GM12874 (cell line): ENCODE data around the gene TOR1A.

Experiments
- TF ChIP-seq, protein P1 (sequence below): IDR thresholded peaks from 2 replicates; pipeline ENCODE4 v1.5.1; 2011; ENCODE audit warnings: low read depth, mild to moderate bottlenecking, control low read depth, low read length, moderate library complexity; ENCODE audit not compliant: insufficient read depth

The TOR1A gene

DNA sequence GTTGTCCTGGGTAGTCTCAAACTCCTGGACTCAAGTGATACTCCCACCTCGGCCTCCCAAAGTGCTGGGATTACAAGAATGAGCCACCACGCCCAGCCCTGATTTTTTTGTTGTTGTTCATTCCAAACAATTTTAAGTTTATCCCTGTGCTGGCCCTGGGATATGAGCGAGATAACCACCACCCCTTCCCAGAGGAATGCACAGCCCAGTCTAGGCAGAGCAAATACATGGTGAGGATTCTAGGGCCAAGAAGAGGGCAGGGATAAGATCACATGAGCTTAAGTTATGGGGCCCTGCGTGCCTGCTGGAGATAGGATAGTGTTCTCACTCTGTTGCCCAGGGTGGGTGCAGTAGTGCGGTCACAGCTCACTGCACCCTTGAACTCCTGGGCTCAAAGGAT is 42.0 kb downstream of the TOR1A start:
- TF ChIP-seq, protein P1, sequence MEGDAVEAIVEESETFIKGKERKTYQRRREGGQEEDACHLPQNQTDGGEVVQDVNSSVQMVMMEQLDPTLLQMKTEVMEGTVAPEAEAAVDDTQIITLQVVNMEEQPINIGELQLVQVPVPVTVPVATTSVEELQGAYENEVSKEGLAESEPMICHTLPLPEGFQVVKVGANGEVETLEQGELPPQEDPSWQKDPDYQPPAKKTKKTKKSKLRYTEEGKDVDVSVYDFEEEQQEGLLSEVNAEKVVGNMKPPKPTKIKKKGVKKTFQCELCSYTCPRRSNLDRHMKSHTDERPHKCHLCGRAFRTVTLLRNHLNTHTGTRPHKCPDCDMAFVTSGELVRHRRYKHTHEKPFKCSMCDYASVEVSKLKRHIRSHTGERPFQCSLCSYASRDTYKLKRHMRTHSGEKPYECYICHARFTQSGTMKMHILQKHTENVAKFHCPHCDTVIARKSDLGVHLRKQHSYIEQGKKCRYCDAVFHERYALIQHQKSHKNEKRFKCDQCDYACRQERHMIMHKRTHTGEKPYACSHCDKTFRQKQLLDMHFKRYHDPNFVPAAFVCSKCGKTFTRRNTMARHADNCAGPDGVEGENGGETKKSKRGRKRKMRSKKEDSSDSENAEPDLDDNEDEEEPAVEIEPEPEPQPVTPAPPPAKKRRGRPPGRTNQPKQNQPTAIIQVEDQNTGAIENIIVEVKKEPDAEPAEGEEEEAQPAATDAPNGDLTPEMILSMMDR: no peak

DNA sequence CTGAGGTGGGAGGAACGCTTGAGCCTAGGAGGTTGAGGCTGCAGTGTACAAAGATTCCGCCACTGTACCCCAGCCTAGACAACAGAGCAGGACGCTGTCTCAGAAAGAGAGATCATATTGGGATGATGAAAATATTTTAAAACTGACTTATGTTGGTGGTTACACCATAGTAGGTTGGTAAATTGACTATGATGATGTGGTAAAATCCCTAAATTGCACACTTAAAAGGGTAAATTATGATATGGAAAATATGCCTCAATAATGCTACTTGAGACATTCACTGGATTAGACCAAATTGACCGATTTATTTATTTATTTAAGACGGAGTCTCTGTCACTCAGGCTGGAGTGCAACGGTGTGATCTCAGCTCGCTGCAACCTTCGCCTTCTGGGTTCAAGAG is 42.8 kb downstream of the TOR1A start:
- TF ChIP-seq, protein P1: no peak

DNA sequence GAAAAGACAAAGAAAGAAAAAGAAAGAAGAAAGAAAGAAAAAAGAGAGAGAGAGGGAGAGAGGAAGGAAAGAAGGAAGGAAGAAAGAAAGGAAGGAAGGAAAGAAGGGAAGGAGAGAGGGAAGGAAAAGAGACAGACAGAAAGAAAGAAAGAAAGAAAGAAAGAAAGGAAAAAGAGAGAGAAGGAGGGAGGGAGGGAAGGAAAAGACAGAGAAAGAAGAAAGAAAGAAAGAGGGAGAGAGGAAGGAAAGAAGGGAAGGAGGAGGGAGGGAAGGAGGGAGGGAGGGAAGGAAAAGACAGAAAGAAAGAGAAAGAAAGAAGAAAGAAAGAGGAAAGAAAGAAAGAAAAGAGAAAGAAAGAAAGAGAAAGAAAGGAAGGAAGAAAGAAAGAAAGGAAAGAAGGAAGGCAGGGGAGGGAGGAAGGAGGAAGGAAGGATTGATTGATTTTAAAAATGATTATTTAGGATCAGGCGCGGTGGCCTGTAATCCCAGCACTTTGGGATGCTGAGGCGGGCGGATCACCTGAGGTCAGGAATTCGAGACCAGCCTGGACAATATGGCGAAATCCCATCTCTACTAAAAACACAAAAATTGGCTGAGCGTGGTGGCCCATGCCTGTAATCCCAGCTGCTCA is 44.3 kb downstream of the TOR1A start:
- TF ChIP-seq, protein P1: no peak

DNA sequence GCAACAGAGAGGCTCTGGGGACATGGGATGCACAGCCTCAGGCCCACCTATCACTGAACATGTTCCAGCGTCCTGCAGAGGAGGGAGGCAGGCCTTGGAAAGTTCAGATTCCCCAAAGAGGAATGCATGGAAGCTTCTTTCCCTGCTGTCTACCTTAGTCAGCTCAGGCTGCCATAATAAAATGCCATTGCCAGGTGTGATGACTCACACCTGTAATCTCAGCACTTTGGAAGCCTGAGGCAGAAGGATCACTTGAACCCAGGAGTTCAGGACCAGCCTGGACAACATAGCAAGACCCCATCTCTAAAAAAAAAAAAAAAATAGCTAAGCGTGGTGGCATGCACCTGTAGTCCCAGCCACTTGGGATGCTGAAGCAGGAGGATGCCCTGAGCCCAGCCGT is 45.5 kb downstream of the TOR1A start:
- TF ChIP-seq, protein P1: no peak

DNA sequence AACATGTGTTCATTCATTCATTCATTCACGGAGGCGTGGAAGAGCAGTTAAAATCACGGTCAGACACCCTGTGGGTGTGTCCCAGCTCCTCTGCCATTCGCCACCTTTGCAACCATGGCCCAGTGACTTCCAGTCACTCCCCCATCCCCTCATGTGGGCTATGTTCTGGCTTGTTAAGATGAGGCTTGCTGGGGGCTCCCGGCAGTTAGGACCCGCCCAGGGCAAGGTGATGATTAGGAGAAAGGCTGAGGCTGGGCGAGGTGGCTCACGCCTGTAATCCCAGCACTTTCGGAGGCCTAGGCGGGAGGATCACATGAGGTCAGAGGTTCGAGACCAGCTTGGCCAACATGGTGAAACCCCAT is 46.2 kb downstream of the TOR1A start:
- TF ChIP-seq, protein P1: no peak

DNA sequence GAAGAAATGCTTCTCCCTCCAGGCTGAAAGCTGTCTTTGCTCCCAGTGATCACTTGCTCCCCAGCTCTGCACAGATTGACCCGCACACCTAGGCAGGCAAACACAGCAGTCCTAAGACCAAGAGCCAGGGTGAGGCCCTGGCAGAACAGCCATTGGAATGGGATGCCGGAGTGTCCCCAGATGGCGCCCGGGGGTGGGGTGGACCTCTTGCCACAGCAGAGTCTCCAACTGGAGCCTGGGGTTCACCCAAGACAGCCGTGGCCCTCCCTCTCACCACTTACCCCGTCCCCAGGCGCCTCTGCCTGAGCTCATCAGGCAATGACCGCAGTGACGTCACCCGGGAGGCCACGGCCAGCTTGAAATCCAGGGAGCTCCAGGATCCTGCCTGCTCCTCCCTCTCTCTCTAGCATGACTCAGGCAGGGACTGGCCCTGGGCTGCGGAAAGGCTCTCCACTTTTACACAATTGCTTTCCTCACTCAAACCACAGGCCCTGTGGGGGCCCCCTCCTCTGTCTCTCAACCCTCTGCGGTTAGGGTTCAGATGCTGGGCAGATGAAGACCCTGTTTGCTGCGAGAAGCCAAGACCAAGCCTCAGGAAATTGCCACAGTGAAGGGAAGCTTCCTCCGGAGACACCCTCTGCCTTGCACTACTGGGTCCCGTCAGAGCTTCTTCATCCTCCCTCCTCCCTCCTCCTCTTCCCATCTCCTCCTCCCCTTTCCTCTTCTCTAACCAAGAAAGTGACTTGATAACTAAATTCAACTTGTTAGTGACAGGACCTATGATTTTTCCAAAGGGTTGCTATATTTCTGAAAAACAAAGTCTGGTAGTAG is 46.8 kb downstream of the TOR1A start:
- TF ChIP-seq, protein P1: no peak

DNA sequence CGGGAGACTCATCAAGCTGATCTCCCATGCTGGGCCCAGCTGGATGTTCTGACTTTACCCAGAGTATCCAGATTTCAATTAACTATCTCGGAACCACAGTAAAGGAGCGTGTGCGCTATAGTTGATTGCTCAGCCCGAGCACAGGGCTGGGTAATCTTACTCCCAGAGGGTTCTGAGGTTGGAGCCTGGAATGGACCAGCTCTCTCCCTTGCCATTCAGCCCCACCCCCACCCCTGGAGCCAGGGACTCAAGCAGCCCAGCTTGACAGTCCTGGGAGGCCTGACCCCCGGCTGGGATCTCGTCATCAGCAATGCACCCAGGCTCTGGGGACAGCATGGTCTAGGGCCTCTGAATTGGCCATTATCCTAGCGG is 47.4 kb downstream of the TOR1A start:
- TF ChIP-seq, protein P1: no peak
